GM18502 (cell line): ENCODE measurements around the gene CCDC38.
"Not testable (repeated sequence)": the region's sequence is repeated elsewhere in the genome, so short reads cannot be mapped to it uniquely, and the experiment has no call there.

Experiments used
- ATAC-seq: cut with Tn5 transposase; IDR thresholded peaks from one replicate; pipeline ENCODE4 v1.9.1; 2021; ENCODE audit warnings: mild to moderate bottlenecking; ENCODE audit not compliant: unreplicated experiment, poor library complexity

CCDC38 gene

DNA sequence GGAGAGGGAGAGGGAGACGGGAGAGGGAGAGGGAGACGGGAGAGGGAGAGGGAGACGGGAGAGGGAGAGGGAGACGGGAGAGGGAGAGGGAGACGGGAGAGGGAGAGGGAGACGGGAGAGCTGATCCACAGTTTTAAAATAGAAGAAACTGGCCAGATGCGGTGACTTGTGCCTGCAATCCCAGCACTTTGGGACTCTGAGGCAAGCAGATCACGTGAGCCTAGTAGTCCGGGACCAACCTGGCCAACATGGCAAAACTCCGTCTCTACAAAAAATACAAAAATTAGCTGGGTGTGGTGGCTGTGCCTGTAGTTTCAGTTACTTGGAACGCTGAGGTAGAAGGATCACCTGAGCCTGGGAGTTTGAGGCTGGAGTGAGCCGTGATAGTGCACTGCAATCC, 100.0 kb downstream of the CCDC38 start:
- not testable (repeated sequence) for ATAC-seq

DNA sequence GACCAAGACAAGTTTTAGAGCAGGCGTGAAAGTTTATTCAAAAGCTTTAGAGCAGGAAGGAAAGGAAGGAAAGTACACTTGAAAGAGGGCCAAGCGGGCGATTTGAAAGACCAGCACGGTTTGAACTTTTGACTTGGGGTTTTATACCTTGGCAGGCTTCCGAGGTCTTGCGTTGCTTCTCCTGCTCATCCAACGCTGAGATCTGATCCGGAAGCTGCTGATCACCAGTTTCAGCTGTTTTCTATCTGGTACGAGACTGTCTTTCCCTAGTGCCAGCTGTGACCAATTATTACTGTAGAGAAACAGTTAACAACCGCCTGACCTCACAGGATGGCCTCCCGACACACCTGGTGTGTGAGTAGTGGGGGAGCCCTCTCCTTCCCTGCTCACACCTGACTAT, 104.3 kb downstream of the CCDC38 start:
- no peak for ATAC-seq

DNA sequence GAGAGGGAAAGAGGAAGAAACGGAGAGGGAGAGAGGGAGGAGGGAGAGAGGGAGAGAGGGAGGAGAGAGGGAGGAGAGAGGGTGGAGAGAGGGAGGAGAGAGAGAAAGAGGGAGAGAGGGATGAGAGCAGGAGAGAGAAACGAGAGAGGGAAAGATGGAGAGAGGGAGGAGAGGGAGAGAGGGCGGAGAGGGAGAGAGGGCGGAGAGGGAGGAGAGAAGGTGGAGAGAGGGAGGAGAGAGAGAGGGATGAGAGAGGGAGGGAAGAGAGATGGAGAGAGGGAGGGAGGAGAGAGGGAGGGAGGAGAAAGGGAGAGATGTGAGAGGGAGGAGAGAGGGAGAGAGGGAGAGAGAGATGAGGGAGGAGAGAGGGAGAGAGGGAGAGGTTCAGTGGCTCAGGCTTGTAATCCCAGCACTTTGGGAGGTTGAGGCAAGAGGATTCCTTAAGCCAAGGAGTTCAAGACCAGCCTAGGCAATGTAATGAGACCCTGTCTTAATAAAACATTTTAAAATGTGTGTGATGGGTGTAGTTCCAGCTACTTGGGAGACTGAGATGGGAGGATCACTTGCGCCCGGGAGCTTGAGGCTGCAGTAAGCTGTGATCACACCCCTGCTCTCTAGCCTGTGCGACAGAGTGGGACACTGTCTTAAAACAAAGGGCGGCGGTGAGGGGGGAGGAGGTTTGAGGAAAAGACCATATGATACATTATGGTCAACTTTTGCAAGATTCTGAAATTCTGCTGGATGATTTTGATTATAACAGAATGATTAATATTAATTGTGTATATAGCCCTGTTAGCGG, 105.0 kb downstream of the CCDC38 start:
- no peak for ATAC-seq

DNA sequence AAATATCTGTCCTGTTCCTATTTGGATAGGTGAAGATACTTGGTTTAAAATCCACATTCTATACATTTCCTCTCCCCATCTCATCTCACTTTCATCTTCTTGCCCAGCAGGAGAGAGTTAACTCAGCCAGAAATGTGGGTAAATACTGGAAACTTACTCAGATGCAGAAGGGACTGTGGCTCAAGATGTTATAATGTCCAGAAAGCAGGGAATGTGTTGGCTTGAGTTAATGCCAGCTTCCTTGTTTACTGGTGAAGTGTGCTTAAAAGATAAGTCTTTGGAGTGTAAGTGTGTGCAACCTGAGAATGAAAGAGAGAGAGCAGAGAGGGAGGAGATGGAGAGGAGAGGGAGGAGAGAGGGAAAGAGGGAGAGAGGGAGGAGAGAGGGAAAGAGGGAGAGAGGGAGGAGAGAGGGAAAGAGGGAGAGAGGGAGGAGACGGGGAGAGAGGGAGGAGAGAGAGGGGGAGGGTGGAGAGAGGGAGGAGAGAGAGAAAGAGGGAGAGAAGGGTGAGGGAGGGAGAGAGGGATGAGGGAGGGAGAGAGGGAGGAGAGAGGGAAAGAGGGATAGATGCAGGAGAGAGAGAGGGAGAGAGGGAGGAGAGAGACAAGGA, 105.7 kb downstream of the CCDC38 start:
- no peak for ATAC-seq

DNA sequence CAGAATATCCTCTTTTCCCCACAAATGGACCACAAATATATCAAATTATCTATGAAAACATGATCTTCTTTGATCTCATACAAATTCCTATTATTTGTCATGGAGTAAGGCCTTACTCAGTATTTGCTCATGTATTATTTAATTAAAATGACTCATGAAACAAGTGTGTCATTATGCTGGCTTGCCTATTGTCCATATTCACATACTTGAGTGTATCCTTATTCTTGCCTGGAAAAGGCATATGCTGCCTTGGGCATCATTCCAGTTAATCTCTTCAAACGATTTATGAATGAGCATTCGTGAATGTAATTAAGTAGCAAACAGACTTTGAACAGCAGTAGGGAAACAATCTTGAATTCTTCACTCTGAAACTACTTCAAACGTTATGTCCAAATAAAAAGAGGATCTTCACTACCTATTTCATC, 106.2 kb downstream of the CCDC38 start:
- ATAC-seq, result no peak

DNA sequence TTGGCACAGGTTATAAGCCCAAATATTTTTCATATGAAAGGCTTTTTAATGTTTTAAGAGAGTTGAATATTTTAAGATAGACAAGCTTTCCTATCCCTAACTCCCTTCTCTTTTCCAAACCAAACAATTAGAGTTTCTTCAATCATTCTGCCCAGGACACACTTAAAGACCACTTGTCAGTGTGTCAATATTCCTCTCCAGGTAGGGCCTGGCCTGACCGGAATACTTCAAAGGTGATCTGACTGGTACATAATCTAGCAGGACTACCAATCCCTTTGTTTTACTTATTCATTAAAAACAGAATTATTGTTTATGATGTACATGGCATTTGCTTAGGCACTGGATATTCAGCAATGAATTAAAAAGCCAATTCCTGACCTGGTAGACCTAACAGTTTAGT, 107.8 kb downstream of the CCDC38 start:
- no peak for ATAC-seq

DNA sequence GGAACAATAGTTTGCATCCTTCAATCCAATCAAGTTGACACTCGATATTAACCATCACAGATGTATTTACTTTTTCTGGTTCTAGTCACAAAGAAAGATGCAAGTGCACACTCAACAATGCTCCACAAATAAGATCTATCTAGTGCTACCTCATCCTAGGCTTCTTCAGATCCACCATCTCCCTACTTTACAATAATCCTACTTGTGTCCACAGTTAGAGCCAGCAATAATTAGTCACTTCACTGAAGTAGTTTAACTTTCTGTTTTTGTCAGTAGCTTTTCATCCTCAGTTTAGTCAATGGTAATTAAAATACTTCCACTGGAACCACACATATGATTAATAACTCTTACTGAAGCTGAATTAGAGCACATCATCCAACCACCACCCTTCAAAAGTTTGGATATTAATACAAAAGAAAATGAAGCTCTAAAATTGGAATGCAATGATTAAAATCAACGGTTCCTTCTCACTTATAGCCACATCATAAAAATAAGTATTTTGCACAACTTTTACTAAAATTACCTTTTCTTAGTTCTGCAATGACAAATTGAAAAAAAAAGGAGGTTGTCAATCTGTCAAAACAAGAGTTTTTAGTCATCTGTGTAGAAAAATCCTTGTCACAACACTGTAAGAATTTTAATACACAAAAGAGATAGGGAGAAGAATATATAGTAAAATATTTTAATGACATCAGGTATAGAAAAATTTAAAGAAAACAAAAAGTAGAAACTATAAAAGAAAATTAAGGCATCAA, 111.9 kb downstream of the CCDC38 start:
- ATAC-seq, result no peak

DNA sequence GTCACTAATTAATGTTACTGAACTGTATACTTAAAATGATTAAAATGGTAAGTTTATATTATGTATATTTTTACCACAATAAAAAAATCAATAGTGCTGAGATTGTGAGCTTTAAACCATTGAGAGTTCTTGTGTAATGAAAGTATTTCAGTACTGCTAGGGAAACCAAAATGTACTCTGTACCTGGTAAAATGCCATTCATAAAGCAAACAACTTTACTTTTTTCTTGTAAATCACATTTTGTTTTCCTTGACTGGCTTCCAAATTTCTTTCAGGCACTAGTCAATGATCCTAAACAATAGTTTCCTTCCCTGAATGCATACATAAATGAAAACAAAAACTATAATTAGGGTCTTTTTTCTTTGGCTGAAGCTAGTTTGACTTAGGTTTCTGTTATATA, 113.0 kb downstream of the CCDC38 start:
- ATAC-seq, result no peak

DNA sequence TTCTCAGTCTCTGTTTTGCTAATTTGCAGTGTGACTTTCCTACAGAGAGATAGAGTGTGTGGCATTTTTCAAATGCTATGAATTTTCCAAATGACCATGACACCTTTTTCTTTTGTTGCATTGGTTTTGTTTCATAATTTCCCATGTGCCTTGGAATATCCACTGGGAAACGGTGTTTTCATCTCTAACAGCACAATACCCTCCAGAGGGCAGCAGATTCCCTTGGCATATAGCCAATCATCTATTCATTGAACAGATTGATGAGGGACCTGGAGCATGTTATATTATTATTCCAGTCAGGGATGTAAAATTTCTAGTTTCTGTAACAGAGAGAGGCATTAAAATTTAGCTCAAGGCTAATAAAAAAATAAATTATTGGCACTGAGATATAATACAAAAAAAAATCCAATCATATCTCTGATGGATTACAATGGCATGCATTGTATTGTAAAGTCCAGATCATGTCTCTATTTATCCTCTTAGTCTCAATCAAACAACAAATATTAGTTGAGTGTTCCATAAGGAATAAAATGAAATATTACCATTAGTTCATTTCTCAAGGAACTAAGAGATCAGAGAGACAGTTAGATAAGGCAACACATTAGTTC, 122.2 kb downstream of the CCDC38 start:
- no peak for ATAC-seq
